Brain pericyte (primary cell): ENCODE data around the gene GPR158.
"Not testable (repeated sequence)": the region's sequence is repeated elsewhere in the genome, so short reads cannot be mapped to it uniquely, and the experiment has no call there.

Experiments used
- DNase-seq: peaks from one replicate; pipeline ENCODE4 v3.0.0-alpha.2; 2012; ENCODE audit warnings: low read depth, low spot score

GPR158 gene

DNA sequence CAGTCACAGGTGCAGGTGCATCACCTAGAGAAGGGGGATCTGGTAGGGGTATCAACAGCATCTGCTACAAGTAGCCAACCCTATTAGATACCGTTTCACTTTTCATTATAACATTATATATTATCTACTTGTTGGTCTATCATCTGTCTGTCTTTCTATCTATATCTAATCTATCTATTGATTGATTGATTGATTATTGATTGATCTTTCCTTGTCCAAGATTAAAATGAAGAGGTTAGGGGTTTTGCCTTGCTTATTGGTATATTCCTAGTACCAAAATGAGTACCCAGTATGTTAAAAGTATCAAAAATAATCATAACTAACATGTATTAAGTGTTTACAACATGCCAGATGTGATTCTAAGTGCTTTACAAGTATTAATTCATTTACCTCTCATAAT is 121.5 kb downstream of the GPR158 start:
- DNase-seq: no peak

DNA sequence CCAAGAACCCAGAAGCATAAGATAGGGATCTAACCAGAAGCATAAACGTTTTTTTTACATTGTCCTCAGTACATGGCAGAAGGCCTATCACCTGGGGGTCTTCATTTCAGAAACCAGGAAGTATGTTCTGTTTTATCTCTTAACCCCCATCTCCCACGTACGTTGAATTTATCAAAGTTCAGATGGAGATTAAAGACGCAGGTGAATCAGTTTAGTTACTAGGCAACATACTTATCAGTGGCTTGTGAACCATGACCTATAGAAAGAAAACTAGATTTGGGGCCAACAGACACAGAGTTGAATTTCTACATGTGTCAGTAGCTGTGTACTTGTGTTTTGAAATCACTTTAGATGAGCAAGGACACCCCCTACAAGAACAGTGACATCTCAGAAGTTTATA is 122.7 kb downstream of the GPR158 start:
- no peak for DNase-seq

DNA sequence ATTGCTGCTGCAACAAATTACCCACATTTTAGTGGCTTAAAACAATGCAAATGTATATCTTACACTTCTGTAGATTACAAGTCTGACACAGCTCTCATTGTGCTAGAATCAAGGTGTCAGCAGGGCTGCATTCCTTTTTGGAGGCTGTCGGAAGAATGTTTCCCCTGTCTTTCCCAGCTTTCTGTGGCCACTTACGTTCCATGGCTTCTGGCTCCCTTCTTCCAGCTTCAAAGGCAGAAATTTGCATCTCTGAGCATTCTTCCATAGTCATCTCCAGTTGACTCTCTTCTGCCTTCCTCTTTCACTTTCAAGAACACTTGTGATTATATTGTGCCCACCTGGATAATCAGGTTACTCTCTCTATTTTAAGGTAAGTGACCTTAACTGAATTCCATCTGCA is 125.3 kb downstream of the GPR158 start:
- DNase-seq: no peak

DNA sequence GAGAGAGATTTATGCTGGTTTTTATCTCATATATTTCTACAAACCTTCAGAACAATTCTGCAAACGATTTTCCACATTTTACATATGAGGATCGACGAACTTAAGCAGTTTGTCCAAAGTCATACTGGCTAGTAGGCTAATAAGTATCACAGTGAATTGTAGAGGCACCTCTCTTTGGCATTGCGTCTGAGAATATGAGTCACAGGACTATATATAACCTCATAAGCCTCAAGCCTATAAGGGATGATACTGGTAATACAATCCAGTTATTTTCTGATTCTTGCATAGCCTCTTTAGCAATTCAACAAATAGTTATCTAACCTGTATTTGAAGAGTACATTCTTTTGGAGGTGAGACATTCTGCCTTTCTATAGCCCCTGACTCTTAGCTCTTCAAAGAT is 129.8 kb downstream of the GPR158 start:
- DNase-seq: no peak

DNA sequence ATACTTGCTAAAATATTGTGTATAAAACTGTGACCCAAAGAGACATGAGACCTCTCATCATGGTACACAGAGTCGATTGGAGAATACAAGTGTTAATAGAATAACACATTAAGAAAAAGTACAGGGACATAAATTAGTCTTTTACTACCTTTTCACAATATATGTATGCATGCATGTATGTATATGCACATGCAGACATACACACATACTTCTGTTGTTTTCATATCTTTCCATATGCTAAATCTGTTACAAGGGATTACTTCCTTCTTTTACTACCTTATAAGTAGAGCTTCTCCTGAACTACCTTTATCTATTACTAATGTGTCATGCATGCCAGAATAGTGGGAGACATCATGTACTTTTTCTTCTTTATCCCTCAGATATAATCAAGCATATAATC is 131.6 kb downstream of the GPR158 start:
- no peak for DNase-seq

DNA sequence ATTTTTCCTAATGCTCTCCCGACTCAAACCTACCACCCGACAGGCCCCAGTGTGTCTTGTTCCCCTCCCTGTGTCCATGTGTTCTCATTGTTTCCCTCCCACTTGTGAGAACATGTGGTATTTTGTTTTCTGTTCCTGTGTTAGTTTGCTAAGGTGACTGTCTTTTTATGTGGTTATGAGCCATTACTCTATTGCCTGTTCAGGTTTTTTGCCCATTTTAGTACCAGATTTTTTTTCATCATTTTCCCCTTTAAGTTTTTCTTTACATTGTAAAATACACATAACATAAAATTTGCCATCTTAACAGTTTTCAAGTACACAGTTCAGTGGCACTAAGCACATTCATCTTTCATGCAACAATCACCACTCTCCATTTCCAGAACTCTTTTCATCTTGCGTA is 133.5 kb downstream of the GPR158 start:
- no peak for DNase-seq

DNA sequence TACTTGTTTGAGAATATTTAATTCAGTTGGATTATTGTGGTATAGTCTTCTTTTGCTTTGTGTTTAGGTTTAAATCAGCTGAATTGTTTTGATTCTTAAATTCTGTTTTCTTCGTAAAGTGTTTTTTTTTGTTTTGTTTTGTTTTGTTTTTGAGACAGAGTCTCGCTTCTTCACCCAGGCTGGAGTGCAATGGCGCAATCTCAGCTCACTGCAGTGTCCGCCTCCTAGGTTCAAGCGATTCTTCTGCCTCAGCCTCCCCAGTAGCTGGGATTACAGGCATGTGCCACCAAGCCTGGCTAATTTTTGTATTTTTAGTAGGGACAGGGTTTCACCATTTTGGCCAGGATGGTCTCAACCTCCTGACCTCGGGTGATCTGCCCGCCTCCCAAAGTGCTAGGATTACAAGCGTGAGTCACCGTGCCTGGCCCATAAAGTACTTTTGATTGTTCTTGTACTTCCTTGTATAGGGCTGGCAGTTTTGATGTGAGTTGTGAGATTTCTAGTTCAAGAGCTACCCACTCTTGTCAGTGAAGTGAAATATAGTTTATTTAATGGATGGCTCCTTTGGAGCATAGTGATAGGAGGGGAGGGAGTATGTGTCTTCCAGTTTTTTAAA is 142.9 kb downstream of the GPR158 start:
- DNase-seq: not testable (repeated sequence)

DNA sequence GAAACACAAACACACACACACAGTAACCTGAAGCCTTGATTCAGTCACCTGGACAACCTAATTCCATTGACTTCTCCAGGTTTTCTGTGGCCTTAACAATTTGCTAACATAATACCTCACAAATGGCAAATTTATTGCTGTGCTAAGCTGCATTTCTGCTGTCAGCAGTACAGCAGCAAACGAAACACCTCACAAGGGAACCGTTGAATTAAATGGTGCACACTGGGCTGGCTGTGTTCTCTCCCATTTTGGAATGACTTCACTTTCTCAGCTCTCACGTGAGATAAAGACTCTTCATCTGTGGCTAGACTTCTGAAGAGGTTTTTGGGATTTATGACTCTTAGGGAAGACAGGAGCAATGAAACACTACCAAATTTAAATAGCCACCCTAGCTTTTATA is 152.5 kb downstream of the GPR158 start:
- no peak for DNase-seq

- no peak for DNase-seq
Measured at GRCh38 chr10:25328361-25328760, 153.6 kb downstream of the GPR158 start.

DNA sequence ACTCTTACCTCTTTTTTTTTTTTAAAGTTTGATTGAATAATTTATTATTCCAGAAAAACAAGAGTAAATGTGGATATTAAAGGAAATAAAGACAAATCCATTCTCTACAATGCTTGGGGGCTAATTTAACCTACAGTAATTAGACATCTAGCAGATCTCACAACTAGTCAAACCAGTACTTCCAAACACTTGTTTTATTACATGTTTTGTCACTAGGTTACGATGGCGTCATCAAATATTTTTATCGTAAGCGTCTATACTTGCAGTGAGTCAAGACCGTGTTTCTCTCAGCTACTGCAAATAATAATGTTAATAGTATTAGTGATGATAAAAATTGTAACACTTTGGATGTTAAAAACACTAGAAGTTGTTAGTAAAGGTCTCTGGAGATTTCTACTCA is 154.8 kb downstream of the GPR158 start:
- not testable (repeated sequence) for DNase-seq

GRCh38 chr10:25334445-25334844 is 159.6 kb downstream of the GPR158 start:
- DNase-seq: no peak

DNA sequence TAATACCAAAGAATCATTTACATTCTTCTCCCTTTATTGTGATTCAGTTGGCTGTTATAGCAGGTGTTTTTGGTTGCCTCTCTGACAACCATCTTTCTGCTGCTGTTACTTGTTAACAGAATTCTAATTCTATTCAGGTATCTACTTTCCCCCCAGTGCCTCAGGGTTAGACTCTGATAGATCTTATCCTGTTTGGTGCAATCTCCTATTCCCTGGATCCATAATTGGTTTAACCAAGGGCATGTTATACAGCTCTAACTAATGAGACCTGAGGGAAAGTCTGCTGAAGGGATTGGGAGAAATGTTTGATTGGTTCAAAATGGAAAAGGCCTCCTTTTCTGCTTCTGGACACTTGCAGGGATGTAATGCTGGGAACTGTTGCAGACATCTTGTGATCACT is 161.5 kb downstream of the GPR158 start:
- DNase-seq: no peak

GRCh38 chr10:25338271-25338670 is 163.5 kb downstream of the GPR158 start:
- no peak for DNase-seq

DNA sequence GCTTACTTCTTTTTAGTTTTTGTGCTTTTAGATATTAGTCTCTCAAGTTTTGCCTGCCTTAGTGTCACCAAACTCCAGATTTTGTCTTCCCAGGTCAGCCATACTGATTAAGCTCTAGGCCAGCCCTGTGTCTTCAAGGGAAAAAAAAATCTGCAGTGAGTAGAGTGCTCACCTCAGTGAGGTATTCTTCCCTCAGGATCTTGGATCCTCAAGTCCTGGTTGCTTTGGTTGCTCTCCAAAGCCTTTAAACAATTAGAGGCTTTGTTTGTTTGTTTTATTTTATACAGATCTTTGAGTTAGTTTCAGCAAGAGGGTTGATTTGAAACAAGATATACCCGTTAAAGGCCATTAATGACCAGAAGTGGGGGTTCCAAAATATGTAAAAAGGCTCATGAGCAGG is 165.2 kb downstream of the GPR158 start:
- no peak for DNase-seq

DNA sequence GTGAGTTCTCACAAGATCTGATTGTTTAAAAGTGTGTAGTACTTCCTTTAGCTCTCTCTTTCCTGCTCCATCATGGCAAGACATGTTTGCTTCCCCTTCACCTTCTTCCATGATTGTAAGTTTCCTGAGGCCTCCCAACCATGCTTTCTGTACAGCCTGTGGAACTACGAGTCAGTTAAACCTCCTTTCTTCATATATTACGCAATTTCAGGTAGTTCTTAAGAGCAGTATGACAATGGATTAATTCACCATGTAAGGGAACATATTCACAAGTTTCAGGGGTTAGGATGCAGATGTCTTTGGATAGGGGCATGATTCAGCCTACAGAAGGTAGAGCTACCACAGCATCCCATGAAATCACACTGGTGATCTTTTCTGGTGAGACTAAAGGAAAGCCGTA is 174.7 kb downstream of the GPR158 start:
- no peak for DNase-seq

- no peak for DNase-seq
Measured at GRCh38 chr10:25356609-25357008, 181.8 kb downstream of the GPR158 start.

DNA sequence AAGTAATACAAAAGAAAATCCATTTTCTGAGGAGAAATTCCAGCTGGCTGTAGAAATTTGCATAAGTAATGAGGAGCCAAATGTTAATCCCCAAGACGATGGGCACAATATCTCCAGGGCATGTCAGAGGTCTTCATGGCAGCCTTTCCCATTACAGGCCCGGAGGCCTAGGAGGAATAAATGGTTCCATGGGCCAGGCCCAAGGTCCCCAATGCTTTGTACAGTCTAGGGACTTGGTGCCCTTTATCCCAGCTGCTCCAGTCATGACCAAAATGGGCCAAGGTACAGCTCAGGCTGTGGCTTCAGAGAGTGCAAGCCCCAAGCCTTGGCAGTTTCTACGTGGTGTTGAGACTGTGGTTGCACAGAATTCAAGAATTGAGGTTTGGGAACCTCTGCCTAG is 182.5 kb downstream of the GPR158 start:
- no peak for DNase-seq

GRCh38 chr10:25382029-25382810 is 207.4 kb downstream of the GPR158 start:
- DNase-seq: no peak

- DNase-seq: not testable (repeated sequence)
Measured at GRCh38 chr10:25382901-25383300, 208.1 kb downstream of the GPR158 start.

DNA sequence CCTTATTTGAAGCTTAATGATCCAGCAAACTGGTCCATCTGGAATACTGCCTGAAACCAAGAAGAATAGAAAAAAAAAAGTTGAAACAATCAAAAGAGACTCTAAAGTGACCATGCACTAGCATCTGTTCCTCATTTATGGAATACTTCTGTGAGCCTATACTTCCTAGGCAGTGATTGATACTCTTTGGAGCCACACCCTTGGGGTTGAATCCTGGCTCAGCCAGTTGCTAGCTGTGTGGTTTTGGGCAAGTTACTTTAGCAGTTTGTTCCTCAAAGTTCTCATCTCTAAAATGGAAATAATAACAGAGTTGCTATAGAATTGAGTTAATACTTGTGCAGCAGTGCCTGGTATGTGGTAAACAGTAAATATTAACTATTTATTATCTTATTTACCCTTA is 208.9 kb downstream of the GPR158 start:
- DNase-seq: no peak

- no peak for DNase-seq
Measured at GRCh38 chr10:25384618-25385017, 209.8 kb downstream of the GPR158 start.

DNA sequence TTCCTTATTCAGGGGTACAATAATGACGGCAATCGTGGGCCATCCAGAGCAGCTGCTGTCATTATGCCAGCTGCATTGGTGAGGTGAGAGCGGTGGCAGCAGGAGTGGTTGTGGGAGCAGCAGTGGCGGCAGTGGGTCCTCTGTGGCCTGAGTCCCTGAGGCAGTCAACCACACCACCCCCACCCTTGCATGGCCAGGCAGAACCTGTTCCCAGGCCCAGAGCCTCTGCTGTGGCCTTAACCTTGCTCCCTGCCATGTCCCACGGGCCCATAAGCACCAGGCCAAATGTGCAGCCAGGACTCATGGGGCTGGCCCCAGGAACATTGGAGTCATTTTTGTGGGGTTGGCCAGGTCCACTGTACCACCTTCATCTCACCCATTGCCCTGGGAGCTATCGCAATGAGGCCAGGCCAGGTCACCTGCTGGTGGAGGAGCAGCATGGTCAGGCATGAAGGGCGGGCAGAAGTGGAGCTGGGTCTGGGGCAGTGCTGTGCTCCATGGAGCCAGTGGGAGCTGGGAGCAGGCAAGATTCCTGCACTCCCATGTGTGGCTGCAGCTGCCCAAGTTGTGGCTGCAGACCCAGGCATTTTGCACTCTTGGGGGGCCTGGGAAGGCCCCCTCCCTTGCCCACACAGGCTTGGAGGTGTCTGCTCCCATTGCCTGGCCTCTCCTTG is 213.5 kb downstream of the GPR158 start:
- no peak for DNase-seq

DNA sequence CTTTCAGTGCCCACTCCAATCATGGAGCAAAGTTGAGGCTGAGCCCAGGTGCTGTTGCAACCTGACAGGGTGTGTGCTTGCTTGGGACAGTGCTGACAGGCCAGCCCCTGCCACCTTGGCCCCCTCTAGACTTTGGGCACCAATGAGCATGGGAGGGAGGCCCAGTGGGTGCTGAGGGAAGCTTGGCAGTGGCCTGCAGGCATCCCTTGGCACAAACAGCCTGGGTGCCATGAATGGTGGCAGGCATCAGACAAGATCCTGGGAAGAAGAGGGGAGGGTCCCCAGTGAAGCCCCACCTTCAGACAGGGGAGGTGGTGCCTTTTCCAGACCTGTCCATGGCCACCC is 214.0 kb downstream of the GPR158 start:
- DNase-seq: no peak
